ENCODE data around the gene GKAP1. TPM values are rescaled to one million over a fixed set of nuclear protein-coding genes. Genes with fewer than 3 reads are reported as not detected.

GKAP1 gene
- total and polyA plus RNA-seq, 4 donors = 3.2 to 10.9 (median 4.8) TPM

DNA sequence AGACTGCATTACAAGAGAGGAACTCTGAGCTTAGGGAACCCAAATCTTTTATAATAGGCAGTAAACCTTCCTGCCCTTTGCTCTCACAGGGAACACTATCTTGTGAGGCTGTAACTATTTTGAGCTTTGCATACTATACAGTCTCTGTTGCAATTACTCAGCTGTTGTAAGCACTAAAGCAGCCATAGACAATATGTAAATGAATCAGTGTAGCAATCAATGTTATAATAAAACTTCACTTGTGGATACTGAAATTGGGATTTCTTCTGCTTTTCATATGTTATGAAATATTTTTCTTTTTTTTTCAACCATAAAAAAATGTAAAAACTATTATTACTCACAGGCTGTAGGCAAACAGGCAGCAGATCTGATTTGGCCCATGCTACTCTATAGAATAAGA is 93.1 kb downstream of the GKAP1 start:
- Histone ChIP-seq H3K27ac (ENCODE audit: low read depth in 1 of 2, low read length in 2 of 2) (no peak overlapping the region), H3K4me1 (ENCODE audit: control insufficient read depth in 4 of 4, insufficient read depth in 4 of 4, low read length in 3 of 4) (no peaks in the 10 kb centered on the region), H3K36me3 (ENCODE audit: control insufficient read depth in 4 of 4, insufficient read depth in 3 of 4, low read depth in 1 of 4, low read length in 3 of 4) (no peaks in the 10 kb centered on the region), H3K4me3 (ENCODE audit: low read depth in 1 of 3, low read length in 3 of 3) (no peak overlapping the region), H3K9me3 (ENCODE audit: control insufficient read depth in 4 of 4, low read length in 3 of 4) (peaks cover 0 to 5% (median 0%) of the 10 kb centered on the region in 4 donors), H3K27me3 (ENCODE audit: control insufficient read depth in 4 of 4, insufficient read depth in 4 of 4, low read length in 3 of 4) (no peaks in the 10 kb centered on the region), H3K9ac (ENCODE audit: low read depth in 1 of 2, low read length in 2 of 2) (no peak overlapping the region)
- DNase-seq (ENCODE audit: low spot score) = no peak
- TF ChIP-seq TAF1 (conservative IDR thresholded peaks at IDR 0.05) (no peak), HNF4G (IDR thresholded peaks at IDR 0.05) (no peak), HNF4A (conservative IDR thresholded peaks at IDR 0.05) (no peak), FOXA2 (IDR thresholded peaks at IDR 0.05) (no peak), RXRA (IDR thresholded peaks at IDR 0.05) (no peak), NR2F2 (IDR thresholded peaks at IDR 0.05) (no peak), YY1 (IDR thresholded peaks at IDR 0.05) (no peak), FOXA1 (IDR thresholded peaks at IDR 0.05) (no peak), JUND (IDR thresholded peaks at IDR 0.05) (no peak), ATF3 (IDR thresholded peaks at IDR 0.05) (no peak), GABPA (IDR thresholded peaks at IDR 0.05 in 1 of 2, conservative IDR thresholded peaks at IDR 0.05 in 1 of 2) (no peak), RAD21 (IDR thresholded peaks at IDR 0.05) (no peak)
- TF ChIP-seq, protein P1, sequence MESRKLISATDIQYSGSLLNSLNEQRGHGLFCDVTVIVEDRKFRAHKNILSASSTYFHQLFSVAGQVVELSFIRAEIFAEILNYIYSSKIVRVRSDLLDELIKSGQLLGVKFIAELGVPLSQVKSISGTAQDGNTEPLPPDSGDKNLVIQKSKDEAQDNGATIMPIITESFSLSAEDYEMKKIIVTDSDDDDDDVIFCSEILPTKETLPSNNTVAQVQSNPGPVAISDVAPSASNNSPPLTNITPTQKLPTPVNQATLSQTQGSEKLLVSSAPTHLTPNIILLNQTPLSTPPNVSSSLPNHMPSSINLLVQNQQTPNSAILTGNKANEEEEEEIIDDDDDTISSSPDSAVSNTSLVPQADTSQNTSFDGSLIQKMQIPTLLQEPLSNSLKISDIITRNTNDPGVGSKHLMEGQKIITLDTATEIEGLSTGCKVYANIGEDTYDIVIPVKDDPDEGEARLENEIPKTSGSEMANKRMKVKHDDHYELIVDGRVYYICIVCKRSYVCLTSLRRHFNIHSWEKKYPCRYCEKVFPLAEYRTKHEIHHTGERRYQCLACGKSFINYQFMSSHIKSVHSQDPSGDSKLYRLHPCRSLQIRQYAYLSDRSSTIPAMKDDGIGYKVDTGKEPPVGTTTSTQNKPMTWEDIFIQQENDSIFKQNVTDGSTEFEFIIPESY (IDR thresholded peaks at IDR 0.05) = no peak

DNA sequence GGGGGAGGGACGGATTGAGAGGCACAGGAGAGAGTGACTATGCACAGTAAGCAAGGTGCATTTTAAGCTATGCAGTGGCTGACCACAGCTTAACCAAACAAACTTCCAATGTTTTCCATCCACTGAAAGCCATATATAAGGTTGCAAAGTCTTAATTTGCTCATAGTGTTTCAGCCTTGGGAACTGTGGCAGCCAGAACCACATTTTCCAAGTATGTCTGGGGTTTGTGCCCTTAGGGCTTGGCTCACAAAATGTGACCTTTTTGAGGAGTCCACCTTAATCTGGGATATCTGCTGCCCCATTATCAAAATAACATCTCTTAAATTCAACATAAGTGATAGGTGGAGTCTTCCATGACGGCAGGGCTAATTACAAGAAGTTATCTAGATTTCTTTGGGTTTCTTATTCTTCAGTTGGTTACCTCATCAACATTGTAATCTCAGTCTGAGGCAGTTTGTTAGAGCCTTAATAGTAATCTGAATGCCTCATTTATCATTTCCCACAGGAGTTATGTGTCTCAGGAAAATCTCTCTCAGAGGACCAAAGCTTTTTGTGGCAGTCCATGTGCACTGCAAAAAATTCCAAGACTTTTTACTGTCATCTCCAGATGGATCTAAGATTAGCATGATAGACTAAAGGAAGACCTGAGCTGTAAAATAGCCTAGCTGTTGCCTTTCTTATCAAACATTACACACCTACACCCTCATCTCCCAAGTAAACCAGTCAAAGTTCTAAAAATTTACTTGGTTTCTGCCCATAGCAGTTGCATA is 94.7 kb downstream of the GKAP1 start:
- Histone ChIP-seq H3K36me3 (ENCODE audit: control insufficient read depth in 4 of 4, insufficient read depth in 3 of 4, low read depth in 1 of 4, low read length in 3 of 4) (no peaks in the 10 kb centered on the region), H3K4me3 (ENCODE audit: low read depth in 1 of 3, low read length in 3 of 3) (no peak overlapping the region), H3K9ac (ENCODE audit: low read depth in 1 of 2, low read length in 2 of 2) (no peak overlapping the region), H3K27ac (ENCODE audit: low read depth in 1 of 2, low read length in 2 of 2) (no peak overlapping the region), H3K4me1 (ENCODE audit: control insufficient read depth in 4 of 4, insufficient read depth in 4 of 4, low read length in 3 of 4) (no peaks in the 10 kb centered on the region), H3K27me3 (ENCODE audit: control insufficient read depth in 4 of 4, insufficient read depth in 4 of 4, low read length in 3 of 4) (no peaks in the 10 kb centered on the region), H3K9me3 (ENCODE audit: control insufficient read depth in 4 of 4, low read length in 3 of 4) (peaks cover 0 to 5% (median 0%) of the 10 kb centered on the region in 4 donors)
- no peak for TF ChIP-seq FOXA1 (IDR thresholded peaks at IDR 0.05)
- TF ChIP-seq HNF4G (IDR thresholded peaks at IDR 0.05) = no peak
- TF ChIP-seq HNF4A (conservative IDR thresholded peaks at IDR 0.05) = no peak
- TF ChIP-seq, protein P1 (IDR thresholded peaks at IDR 0.05) = no peak
- TF ChIP-seq TAF1 (conservative IDR thresholded peaks at IDR 0.05) = no peak
- TF ChIP-seq, protein P2, sequence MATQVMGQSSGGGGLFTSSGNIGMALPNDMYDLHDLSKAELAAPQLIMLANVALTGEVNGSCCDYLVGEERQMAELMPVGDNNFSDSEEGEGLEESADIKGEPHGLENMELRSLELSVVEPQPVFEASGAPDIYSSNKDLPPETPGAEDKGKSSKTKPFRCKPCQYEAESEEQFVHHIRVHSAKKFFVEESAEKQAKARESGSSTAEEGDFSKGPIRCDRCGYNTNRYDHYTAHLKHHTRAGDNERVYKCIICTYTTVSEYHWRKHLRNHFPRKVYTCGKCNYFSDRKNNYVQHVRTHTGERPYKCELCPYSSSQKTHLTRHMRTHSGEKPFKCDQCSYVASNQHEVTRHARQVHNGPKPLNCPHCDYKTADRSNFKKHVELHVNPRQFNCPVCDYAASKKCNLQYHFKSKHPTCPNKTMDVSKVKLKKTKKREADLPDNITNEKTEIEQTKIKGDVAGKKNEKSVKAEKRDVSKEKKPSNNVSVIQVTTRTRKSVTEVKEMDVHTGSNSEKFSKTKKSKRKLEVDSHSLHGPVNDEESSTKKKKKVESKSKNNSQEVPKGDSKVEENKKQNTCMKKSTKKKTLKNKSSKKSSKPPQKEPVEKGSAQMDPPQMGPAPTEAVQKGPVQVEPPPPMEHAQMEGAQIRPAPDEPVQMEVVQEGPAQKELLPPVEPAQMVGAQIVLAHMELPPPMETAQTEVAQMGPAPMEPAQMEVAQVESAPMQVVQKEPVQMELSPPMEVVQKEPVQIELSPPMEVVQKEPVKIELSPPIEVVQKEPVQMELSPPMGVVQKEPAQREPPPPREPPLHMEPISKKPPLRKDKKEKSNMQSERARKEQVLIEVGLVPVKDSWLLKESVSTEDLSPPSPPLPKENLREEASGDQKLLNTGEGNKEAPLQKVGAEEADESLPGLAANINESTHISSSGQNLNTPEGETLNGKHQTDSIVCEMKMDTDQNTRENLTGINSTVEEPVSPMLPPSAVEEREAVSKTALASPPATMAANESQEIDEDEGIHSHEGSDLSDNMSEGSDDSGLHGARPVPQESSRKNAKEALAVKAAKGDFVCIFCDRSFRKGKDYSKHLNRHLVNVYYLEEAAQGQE (IDR thresholded peaks at IDR 0.05) = no peak
- DNase-seq (ENCODE audit: low spot score) = no peak
- 92% methylated on average over 2 of the region's 2 CpGs for WGBS

Measured in liver (tissue), 9 donors.